K562 (cell line): ENCODE data around the gene RABL3.

Experiments
- GABPA ChIP-seq: fragments of 200-800 bp; sonication (Bioruptor generic); conservative IDR thresholded peaks from 2 replicates; pipeline ENCODE4 v1.6.1; 2016; ENCODE audit warnings: low read depth, missing genetic modification characterization, missing compliant biosample characterization
- GABPB1 ChIP-seq: sonication (generic); formaldehyde crosslinking; IDR thresholded peaks from 2 replicates; pipeline ENCODE4 v1.8.0; 2022; ENCODE audit warnings: mild to moderate bottlenecking, missing genetic modification reagents
- ZNF263 ChIP-seq: sonication (generic); formaldehyde crosslinking; IDR thresholded peaks from 2 replicates; pipeline ENCODE4 v1.8.0; 2022; ENCODE audit warnings: mild to moderate bottlenecking, missing genetic modification reagents, borderline replicate concordance

DNA sequence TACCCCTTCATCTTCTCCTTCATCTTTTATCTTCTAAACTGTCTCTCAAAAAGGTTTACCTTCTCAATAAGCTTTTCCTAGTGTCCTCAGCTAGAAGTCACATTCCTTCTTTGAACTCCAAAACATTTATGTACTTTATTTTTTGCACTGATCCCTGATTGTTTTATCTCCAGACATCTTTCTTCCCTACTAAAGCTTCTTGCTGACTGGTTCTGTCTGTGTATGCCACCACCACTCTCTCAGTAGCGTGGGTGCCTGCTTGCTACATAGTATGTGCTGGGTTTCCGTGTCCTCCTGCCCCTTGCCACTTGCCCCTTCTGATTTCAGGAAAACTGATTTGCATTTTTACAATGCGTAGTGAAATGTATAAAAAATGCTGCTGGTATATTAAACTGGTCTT, 24.3 kb upstream of the RABL3 start:
- no peak for TF ChIP-seq ZNF263 (CRISPR knock-in tag)
- no peak for TF ChIP-seq GABPA
- no peak for TF ChIP-seq GABPB1
